Right atrium auricular region (tissue), 2 donors: ENCODE results near the gene OSBPL3. TPM values are rescaled to one million over a fixed set of nuclear protein-coding genes. Genes with fewer than 3 reads are reported as not detected.
"Not testable (repeated sequence)": the region's sequence is repeated elsewhere in the genome, so short reads cannot be mapped to it uniquely, and the experiment has no call there.

Experiments used
- DNase-seq: peaks from one replicate; pipeline ENCODE4 v3.0.0-alpha.2; 2019; ENCODE audit warnings: low spot score
- H3K27ac ChIP-seq, 2 donors: fragments of 200-600 bp; sonication (generic); 1 replicate in 1 of 2; 2 replicates in 1 of 2; pipeline ENCODE4 v1.5.1; 2016 to 2019
- H3K27me3 ChIP-seq, 2 donors: fragments of 200-600 bp; sonication (generic); one replicate each; pipeline versions ENCODE4 v1.5.1 to v1.6.0; 2017 to 2019
- H3K36me3 ChIP-seq: fragments of 200-600 bp; sonication (generic); one replicate; pipeline ENCODE4 v1.5.1; 2016
- H3K4me1 ChIP-seq, 2 donors: fragments of 200-600 bp; sonication (generic); one replicate each; pipeline versions ENCODE4 v1.5.1 to v1.6.0; 2017 to 2019
- H3K4me3 ChIP-seq, 2 donors: fragments of 200-600 bp; sonication (generic); 1 replicate in 1 of 2; 2 replicates in 1 of 2; pipeline ENCODE4 v1.5.1; 2017 to 2019; ENCODE audit warnings: mild to moderate bottlenecking in 1 of 2, moderate library complexity in 1 of 2
- H3K9me3 ChIP-seq, 2 donors: fragments of 200-600 bp; sonication (generic); one replicate each; pipeline ENCODE4 v1.5.1; 2019
- CTCF ChIP-seq, 2 donors: fragments of 200-600 bp; sonication (generic); IDR thresholded peaks; one replicate each; pipeline ENCODE4 v1.5.1; 2019; ENCODE audit warnings: antibody characterized with exemption in 2 of 2
- total RNA-seq, 2 donors: library from RNA; depleted of rRNA; stranded (reverse); fragments of >200 nt; gene quantifications; one replicate each; pipeline ENCODE4 v1.1.0, GENCODE V29; 2016

OSBPL3 gene
- total RNA-seq, 2 donors from 2014 or later = 4.8 to 6.7 TPM

GRCh38 chr7:24799506-24799905, 180.5 kb downstream of the OSBPL3 start:
- H3K4me3 ChIP-seq = no peak overlapping the region
- DNase-seq = no peak
- no peaks in the 10 kb centered on the region for H3K27me3 ChIP-seq
- no peak for TF ChIP-seq CTCF (IDR thresholded peaks at IDR 0.05)
- no peak overlapping the region for H3K27ac ChIP-seq
- H3K9me3 ChIP-seq = no peaks in the 10 kb centered on the region
- H3K4me1 ChIP-seq = no peaks in the 10 kb centered on the region
- H3K36me3 ChIP-seq = peaks cover 11% of the 10 kb centered on the region

- no peaks in the 10 kb centered on the region for H3K36me3 ChIP-seq
- no peaks in the 10 kb centered on the region for H3K27me3 ChIP-seq
- no peaks in the 10 kb centered on the region for H3K9me3 ChIP-seq
- no peaks in the 10 kb centered on the region for H3K4me1 ChIP-seq
- H3K27ac ChIP-seq = no peak overlapping the region
- DNase-seq = no peak
- no peak overlapping the region for H3K4me3 ChIP-seq
- TF ChIP-seq CTCF (IDR thresholded peaks at IDR 0.05) = no peak
These were observed 181.7 kb downstream of the OSBPL3 start for GRCh38 chr7:24798261-24798660.

- Histone ChIP-seq H3K4me3 (no peak overlapping the region), H3K9me3 (no peaks in the 10 kb centered on the region), H3K4me1 (no peaks in the 10 kb centered on the region), H3K27ac (no peak overlapping the region), H3K36me3 (no peaks in the 10 kb centered on the region), H3K27me3 (no peaks in the 10 kb centered on the region)
- TF ChIP-seq CTCF (IDR thresholded peaks at IDR 0.05) = no peak
- no peak for DNase-seq
These were observed 182.7 kb downstream of the OSBPL3 start for GRCh38 chr7:24797270-24797669.

- Histone ChIP-seq H3K4me3 (no peak overlapping the region), H3K36me3 (no peaks in the 10 kb centered on the region), H3K27ac (no peak overlapping the region), H3K9me3 (no peaks in the 10 kb centered on the region), H3K27me3 (no peaks in the 10 kb centered on the region), H3K4me1 (no peaks in the 10 kb centered on the region)
- no peak for TF ChIP-seq CTCF (IDR thresholded peaks at IDR 0.05)
- no peak for DNase-seq
These were observed 184.6 kb downstream of the OSBPL3 start for GRCh38 chr7:24795407-24795767.

GRCh38 chr7:24794751-24795406, 185.1 kb downstream of the OSBPL3 start:
- not testable (repeated sequence) for DNase-seq, H3K36me3 ChIP-seq, H3K4me1 ChIP-seq

GRCh38 chr7:24793982-24794648, 185.9 kb downstream of the OSBPL3 start:
- H3K27ac ChIP-seq = no peak overlapping the region
- no peak overlapping the region for H3K4me3 ChIP-seq
- H3K36me3 ChIP-seq = no peaks in the 10 kb centered on the region
- H3K4me1 ChIP-seq = no peaks in the 10 kb centered on the region
- DNase-seq = no peak
- no peaks in the 10 kb centered on the region for H3K9me3 ChIP-seq
- no peak for TF ChIP-seq CTCF (IDR thresholded peaks at IDR 0.05)
- H3K27me3 ChIP-seq = no peaks in the 10 kb centered on the region

More at GRCh38 chr7:24794751-24795406, 185.1 kb downstream of the OSBPL3 start:
- not testable (repeated sequence) for H3K4me3 ChIP-seq, H3K27ac ChIP-seq, H3K9me3 ChIP-seq, H3K27me3 ChIP-seq
